Anterior cingulate cortex (tissue), 58 donors: Measurements from ENCODE around the gene VDAC2.
A peak's percentile ranks its signal among the peaks of the same experiment; 100 is the strongest.

Experiments
- DNase-seq, 58 donors: peaks; one replicate each; lab custom pipeline; 2025; lab: John Stamatoyannopoulos, UW

The VDAC2 gene

DNA sequence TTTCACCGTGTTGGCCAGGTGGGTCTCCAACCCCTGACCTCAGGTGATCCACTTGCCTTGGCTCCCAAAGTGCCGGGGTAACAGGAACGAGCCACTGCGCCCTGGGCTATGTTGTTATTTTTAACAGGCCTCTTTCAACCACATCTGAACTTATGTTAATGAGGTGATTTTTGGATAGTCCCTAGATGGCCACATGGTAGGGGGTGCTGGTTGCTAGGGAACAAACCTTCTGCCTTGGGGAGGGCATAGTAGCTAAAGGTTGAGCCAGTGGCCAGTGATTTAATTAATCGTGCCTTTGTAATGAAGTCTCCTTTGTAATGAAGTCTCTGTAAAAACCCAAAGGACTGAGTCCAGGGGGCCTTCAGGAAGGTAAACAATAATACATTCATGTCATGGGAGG lies 16.1 kb downstream of the VDAC2 start:
- DNase-seq: peak in 1 of 58 donors; percentile 20

DNA sequence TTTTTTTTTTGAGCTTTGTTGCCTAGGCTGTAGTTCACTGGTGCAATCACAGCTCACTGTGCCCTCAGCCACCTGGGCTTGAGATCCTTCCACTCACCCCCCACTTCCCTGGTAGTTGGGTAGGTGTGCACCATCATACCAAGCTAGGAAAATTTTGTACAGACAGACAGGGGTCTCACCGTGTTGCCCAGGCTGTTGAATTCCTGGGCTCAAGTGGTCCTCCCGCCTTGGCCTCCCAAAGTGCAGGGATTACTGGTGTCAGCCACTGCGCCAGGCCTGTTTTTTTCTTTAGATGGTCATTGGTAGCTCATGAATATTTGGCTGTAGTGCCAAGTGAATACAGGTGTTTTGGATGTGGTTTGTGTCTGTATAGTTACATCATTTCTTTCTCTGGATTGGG lies 17.7 kb downstream of the VDAC2 start:
- DNase-seq: no peak

DNA sequence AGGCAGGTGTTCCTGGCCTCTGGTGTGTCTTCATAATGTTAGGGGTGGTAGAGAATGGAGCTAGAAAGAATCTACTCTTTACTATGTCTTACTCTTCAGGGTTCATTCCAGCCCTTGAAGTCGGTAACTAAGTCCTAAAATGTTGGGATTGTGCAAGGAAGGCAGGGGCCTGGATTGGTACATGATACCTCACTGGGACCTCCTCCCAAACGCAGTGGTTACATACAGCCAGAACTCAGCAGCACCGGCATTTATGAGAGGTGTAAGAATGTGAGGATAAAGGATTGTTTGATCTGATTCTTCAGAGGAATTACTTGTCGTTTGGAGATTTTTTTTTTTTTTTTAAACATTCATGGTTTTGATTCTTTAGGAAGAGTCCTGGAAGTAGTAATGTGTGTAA lies 18.2 kb downstream of the VDAC2 start:
- no peak for DNase-seq

DNA sequence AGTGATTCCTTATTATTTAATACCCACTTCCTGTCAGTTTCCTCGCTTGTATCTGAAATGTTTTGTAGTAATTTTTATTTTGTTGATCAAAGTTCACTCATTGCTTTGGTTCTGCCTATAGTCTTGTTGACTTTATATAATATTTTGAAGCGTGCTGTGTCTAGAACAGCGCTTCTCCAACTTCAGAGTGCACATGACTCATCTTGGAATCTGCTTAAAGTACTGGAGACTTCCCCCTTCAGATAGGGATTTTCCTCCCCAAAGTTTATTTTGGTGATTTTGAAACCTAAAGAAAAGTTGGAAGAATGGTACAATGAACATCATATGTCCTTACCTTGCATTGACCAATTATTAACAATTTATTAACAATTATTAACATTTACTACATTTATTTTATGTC lies 19.4 kb downstream of the VDAC2 start:
- DNase-seq: no peak

DNA sequence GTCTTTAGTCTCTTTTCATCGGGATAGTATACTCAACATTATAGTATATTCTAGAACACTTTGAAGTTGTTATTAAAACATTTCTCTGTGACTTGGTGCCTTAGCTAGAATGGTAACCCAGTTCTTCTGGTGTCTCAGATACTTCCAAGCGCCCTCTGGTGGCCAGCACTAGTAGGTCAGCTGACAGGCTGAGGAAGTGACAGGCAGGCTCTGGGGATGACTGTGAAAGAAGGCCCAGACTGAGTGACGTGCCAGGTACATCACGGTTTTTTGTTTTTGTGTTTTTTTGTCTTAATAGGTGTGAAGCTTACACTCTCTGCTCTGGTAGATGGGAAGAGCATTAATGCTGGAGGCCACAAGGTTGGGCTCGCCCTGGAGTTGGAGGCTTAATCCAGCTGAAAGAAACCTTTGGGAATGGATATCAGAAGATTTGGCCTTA lies 20.0 kb downstream of the VDAC2 start:
- peak in 57 of 58 donors; percentile 20 to 96 (median 74) for DNase-seq

DNA sequence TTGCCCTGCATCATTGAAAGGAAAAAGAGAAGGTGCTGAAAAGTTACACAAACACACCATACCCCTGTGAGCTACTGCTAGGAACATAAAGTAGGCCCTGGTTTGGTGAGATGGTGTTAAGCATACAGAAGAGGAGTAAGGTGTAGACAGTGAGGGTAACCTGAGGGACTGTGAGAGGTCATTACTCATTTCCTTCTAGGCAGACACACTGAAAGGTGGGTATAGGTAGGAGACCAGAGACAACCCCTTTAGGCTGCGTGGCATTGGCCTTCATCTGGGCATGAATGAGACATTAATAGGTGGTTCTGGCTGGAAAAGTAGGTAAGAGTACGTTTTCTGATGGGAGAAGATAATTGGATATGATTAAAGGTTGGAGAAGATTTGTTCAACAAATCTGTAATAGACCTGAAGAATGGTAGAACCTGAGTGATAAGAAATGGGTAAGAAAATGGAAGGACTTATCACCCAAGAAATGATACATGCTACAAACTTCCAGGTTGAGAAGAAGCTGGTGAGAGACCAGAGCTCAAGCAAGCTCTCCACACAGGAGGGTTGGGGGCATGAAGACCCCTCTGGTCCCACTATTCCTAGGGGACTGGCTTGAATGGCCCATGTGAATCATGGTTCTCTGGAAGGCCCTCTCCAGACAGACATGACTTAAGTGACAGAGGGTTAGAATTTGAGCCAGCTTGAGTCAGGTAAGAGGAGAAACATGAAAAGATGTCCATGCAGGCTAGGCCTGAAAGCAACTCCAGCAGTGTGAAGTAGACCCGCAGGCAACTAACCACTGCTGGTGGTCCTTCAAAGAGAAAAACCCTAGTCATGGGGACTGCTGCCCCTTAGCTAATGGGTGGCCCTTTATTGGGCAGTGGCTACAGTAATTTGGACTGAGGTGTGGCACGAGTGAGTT lies 21.3 kb downstream of the VDAC2 start:
- no peak for DNase-seq

DNA sequence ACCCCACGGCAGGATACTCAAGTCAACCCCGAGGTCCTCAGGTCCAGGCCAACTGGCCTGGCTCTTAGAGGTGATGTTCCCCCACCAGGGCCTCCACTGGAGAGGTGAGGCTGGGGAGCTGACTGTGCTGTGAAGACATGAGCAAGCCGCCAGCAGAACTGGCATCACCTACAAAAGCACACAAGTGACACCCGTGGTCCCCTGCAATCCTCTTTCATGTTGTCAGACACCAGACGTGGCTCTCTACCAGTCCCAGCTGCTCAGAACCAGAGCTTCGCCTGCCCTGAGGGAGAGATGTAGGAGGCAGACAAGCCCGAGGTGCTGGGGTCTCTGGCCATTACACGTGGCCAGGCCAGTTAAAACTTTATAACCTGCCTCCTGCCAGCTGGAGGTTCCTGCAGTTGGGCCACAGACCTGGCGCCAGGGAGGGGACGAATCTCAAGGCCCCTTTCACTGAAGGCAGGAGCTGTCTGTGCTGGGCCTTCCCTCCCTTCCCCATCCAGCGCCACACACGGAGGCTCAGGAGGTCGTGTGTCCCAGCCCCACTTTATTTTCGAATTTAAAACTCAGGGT lies 22.9 kb downstream of the VDAC2 start:
- DNase-seq: peak in 3 of 58 donors; percentile 14 to 21 (median 16)

DNA sequence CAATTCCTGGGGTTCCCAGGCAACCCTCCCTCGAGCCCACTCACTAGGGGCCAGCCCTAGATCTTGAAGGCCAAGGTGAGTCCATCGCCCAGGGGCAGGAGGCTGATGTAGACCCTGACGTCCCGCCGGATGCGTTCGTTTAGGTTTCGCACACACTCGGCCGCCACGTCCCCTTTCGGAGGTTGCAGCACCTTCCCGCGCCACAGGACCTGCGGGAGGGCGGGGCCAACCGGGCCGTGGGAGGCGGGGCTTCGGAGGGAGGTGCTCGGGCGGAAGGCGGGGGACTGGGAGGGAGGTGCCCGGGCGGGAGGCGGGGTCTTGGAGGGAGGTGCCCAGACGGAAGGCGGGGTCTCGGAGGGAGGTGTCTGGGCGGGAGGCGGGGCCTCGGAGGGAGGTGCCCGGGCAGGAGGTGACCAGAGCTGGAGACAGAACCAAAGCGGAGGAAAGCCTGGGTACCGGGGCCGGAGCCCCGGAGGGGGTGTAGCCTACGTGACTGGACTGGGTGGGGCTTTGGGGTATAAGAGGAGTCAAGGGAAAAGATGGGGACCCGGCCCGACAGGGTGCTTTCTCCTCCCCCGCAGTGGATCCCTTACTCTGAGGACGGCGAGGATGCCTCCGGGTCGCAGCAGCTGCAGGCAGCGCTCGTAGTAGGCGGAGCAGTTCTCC lies 23.6 kb downstream of the VDAC2 start:
- DNase-seq: peak in 45 of 58 donors; percentile 15 to 77 (median 53)

DNA sequence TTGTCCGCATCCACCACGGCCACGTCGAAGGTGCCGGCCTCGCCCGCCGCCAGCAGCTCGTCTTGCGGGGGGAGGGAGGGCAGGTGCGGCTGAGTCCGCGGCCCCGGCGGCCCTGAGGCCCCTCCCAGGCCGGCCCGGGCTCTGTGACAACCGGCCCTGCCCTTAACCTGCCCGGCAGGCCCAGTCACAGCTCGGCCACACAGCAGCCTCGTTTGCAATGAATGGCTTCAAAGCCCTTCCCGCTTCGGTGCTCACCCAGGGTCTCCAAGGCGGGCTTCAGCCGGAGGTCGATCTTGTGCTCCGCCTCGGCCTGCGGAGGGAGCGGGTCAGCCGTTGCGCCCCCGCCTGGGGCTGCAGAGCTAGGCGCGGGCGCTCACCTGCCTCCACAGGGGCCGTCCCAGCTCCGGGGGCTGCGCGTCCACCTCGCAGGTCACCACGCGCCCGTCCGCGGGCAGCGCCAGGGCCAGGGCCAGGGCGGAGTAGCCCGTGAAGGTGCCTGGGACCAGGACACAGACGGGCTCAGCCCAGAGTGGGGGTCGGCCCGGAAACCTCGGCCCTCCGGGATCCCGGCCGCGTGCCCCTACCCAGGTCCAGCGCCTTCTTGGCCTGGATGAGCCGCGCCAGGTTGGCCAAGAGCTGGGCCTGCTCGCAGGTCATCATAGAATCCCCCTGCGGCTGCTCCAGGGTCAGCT lies 24.2 kb downstream of the VDAC2 start:
- peak in 3 of 58 donors; percentile 16 to 26 (median 26) for DNase-seq

DNA sequence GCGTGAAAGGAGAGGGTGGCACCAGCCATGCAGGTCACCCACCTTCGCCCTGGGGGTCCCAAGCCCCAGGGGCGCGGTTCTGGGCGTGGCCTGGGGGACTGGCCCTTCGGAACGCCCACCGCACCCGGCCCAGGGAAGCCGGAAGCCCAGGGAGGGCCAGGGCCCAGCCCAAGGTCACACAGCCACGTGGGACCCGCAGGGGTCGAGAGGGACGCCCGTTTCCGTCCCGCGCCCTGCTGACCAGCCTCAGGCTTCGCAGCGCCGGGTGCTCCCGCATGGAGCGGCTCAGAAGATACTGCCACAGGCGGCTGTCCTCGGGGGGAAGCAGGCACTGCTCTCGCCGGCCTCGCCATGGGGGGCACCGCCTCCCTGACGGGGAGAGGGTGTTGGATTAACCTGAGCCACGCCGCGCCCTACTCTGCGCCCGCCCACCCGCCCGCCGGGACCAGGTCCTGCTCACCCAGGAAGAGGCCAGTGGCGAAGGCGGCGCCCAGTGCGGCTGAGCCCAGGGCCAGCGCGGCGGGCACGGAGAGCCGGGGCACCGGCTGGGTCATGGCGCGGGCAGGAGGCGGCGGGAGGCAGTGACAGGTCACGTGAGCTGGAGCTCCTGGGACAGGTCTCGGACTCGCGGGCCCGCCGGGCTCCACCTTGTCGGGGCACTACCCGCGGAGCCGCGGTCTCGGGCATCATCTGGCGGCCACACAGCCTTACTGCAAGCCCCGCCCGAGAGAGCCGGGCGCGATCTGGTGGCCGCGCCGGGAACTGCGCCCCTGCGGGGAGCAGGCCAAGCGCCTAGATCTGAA lies 25.0 kb downstream of the VDAC2 start, which contains the start of gene COMTD1:
TSS of gene COMTD1 (minus strand) at position 583 of the 803 bp plus-strand sequence. CDS start at position 554, 29 bp downstream.
- peak; percentile 40 to 93 (median 82) for DNase-seq

DNA sequence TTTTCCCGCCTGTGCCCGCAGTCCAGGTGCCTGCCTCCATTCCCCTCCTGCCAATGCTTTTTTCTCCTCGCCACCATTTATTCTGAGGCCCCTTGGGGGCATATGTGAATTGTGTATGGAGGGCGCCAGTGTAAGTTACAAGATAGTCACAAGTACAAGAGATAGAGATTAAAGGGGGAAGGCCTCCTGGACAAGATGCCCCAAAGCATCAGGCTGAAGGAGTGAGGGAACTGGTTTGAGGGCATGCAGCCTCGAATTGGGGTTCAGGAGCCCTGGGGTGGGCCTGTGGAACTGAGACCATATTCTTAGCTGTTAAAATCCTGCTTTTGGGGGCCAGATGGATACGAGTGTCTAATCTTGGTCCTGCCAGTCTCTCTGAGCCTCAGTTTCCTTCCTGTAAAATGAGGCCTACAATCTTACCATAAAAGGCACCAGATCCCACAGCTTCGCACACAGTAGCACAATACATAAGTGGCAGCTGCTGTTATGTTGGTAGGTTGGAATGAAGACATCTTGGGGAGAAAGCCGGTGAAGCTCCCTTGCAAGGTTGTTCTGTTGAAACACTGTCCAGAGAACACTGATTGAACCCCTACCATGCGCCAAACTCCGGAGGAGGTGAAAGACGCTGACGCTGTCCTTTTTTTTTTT lies 25.7 kb downstream of the VDAC2 start:
- no peak for DNase-seq

DNA sequence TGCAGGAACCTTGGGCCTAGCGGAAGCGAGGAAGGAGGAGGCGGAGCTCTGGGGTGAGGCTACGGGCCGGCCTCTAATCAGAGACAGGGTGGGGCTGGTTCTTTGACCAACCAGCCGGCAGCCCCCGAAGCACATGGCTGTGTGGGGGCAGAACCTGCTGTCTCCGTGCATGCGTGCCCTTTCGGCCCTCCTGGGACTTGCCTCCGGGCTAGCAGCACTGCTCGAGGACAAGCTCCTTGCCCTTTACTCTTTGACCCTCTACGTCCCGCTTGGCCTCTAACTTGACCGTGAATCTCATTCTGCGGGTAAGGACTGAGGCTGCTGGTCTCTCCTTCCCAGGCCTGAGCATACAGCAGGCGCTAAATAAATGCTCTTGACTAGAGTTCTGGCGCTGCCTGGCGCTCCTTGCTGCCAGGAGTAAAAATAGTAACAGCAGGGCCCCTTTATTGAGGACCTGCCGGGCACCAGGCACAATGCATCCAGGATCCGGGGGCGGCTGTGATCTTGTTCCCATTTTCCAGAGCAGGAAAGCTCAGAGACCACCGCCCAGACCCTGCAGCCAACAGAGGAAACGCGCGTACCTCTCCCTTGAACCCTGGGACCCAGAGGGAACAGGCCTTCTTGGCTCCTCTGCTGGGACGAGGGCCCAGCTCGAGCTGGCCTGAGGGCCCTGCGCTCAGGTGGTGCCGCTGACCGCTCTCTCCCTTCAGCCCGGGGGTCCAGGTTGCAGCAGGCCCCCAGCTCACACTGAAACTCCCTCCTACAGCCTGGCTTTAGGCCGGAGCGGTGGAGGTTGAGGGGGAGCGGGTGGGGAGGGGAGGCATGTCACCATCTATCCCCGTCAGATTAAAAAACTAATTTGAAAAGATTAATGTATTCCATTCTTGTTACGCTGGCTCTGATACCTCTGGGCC lies 27.8 kb downstream of the VDAC2 start:
- DNase-seq: no peak

DNA sequence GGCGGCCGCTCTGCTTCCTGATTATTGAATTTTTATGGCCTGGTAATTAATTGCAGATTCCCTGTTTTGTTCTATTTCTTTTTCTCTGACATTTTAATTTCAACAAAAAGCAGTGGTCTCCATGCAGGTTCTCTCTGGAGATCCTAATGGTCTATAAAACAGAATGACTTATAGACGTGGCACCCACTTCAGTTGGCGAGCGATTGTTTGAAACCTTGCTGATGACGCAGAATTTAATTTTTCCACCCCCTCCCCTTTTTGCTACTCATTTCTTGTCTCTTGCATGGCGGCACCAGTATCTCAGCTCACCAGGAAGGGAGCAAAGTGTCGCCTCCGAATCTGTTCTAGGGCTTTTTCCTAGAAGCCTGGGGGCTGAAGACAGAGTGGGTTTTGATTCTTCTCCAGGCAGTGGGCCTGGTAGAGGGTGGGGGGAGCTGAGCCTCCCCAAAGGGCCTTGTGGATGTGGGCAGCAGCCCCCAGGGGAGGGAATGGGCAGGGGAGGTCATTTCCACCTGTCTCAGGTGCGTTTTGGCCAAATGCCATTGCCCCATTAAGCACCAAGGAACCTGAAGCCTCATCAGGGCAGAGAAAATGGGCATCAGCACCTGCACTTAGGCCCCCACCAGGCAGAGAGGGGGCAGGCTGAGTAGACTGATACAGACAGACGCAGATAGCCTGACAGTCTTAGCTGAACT lies 28.6 kb downstream of the VDAC2 start:
- DNase-seq: no peak

DNA sequence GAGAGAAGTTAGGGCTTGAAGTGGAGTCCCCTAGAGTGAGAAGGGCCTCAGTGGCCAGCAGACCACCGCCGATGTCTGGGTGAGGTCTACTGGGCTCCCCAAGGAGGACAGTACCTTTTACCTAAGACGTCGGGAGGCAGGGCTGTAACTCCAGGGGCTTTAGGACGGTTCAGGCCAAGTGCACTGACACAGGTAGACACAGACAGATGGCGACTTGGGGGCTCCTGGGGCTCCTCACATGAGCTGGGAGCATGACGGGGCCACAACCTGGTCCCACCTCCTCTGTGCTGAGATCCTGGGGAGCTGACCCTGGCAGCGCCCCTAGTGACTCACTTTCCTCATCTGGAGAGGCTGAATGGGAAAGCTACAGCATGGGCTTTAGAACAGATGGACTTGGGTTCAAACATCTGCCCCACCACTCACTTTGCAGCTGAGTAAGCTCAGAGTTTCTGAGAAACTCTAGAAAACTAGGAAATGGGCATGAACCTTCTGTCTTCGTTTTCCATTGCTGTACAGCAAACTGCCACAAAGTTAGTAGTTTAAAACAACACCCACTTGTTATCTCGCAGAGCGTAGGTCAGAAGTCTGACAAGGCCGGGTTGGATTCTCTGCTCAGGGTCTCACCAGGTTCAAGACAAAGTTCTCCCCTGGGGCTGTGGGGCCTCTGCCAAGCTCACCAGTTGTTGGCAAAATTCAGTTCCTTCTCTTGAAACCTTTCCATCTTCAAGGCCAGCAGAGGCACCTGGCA lies 29.9 kb downstream of the VDAC2 start:
- no peak for DNase-seq

DNA sequence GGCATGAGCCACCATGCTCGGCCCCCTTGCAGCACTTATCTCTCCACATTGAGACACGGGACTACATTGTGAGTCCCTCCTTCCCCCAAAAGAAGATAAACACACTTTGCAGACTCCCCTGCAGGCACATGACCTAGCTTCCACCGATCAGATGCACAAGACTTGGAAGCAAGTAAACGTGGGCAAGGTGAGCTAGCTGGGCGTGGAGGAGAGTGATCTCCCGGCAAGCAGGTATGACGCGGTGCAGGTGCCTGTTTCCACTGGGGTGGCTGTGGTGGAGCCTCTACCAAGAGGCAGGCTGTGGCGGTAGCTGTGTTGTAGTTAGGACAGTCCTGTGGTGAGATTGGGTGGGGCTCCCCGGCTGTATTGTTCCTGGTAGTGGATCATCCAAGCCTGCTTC lies 32.8 kb downstream of the VDAC2 start:
- DNase-seq: no peak

DNA sequence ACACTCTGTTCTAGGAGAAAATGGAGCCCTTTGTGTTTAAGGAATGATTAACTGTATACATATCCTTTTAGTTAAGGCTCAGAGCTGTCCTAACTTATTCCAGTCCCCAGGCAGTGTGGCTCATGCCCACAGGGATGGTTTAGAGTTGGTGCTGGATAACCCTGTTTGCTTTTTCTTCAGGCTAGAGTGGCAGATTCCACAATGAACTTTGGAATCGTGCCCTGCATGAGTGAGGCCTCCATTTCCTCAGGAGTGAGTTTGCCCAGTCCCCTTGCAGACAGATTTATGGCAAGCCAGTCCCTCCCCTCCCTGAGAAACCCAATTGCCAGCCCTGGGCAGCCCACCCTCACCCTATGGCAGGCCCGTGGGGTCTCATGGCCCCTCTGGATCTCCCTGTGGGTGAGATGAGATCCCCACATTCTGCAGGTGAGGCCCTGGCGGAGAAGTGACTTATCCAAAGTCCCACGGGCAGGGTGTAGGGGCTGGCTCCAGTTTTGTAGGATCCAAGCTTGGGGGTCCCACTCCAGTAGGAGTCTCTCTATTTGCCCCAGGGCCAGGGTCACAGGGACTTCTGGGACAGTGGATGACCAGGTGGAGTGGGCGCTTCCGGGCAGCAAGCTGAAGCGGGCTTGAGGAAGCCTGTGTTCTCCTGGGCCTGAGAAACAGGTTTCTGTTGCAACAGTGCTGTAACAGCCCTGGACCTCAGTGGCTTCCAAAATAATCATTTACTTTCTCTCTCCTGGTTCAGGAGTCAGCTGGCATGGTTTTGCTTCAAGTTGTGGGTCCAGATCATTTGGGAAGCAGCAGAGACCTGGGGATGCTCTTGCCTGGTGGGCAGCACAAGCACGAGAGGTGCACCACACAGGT lies 34.1 kb downstream of the VDAC2 start:
- no peak for DNase-seq
